SK-N-SH (cell line): ENCODE measurements around the gene NCBP3.

Source experiments
- CHD2 ChIP-seq: fragments of 150-350 bp; IDR thresholded peaks from 2 replicates; pipeline ENCODE4 v1.6.1; 2018; ENCODE audit warnings: low read length; ENCODE audit not compliant: partially characterized antibody
- CTCF ChIP-seq: fragments of 200-600 bp; sonication (generic); IDR thresholded peaks from 2 replicates; pipeline ENCODE4 v1.6.1; 2017; ENCODE audit warnings: antibody characterized with exemption, mild to moderate bottlenecking, moderate library complexity
- TCF12 ChIP-seq: IDR thresholded peaks from 2 replicates; pipeline ENCODE4 v1.4.0; 2012

- TF ChIP-seq TCF12 (no peak), CTCF (no peak), CHD2 (no peak)
Observed at GRCh38 chr17:3864534-3864933, 18.5 kb upstream of the NCBP3 start.
